NCI-H2196 treated with DMSO at 0.1 percent for 48 hours (cell line): ENCODE measurements around the gene DDX3X.
A peak's percentile ranks its signal among the peaks of the same experiment; 100 is the strongest.

Source experiments
- DNase-seq: peaks from one replicate; lab custom pipeline; 2025; ENCODE audit not compliant: unreplicated experiment; lab: John Stamatoyannopoulos, UW

Gene DDX3X

GRCh38 chrX:41327341-41327740, 6.6 kb upstream of the DDX3X start:
- no peak for DNase-seq

- DNase-seq: no peak
Measured at GRCh38 chrX:41329101-41329500, 4.9 kb upstream of the DDX3X start.

- DNase-seq: no peak
Measured at GRCh38 chrX:41332005-41332404, 2.0 kb upstream of the DDX3X start.

- no peak for DNase-seq
Measured at GRCh38 chrX:41332408-41333002, 1.5 kb upstream of the DDX3X start.

- peak; percentile 82 for DNase-seq
Measured at GRCh38 chrX:41333003-41333743, 789 bp upstream of the DDX3X start.

GRCh38 chrX:41334363-41335197, 618 bp downstream of the DDX3X start:
- DNase-seq: no peak

- no peak for DNase-seq
Measured at GRCh38 chrX:41335198-41335957, 1.4 kb downstream of the DDX3X start.

GRCh38 chrX:41335958-41336331, 2.0 kb downstream of the DDX3X start:
- no peak for DNase-seq

- DNase-seq: no peak
Measured at GRCh38 chrX:41336447-41336846, 2.5 kb downstream of the DDX3X start.

GRCh38 chrX:41337140-41337539, 3.2 kb downstream of the DDX3X start:
- no peak for DNase-seq

- no peak for DNase-seq
Measured at GRCh38 chrX:41338436-41338835, 4.5 kb downstream of the DDX3X start.

GRCh38 chrX:41339148-41339547, 5.2 kb downstream of the DDX3X start:
- DNase-seq: no peak

- no peak for DNase-seq
Measured at GRCh38 chrX:41344053-41344452, 10.1 kb downstream of the DDX3X start.

- no peak for DNase-seq
Measured at GRCh38 chrX:41347186-41347585, 13.2 kb downstream of the DDX3X start.

- no peak for DNase-seq
Measured at GRCh38 chrX:41348551-41348950, 14.6 kb downstream of the DDX3X start.

GRCh38 chrX:41350150-41350975, 16.4 kb downstream of the DDX3X start:
- no peak for DNase-seq

GRCh38 chrX:41350976-41351569, 17.1 kb downstream of the DDX3X start:
- no peak for DNase-seq

GRCh38 chrX:41351923-41352322, 18.0 kb downstream of the DDX3X start:
- DNase-seq: no peak

- no peak for DNase-seq
Measured at GRCh38 chrX:41352329-41352838, 18.4 kb downstream of the DDX3X start.

GRCh38 chrX:41353985-41354384, 20.0 kb downstream of the DDX3X start:
- DNase-seq: no peak
